PFSK-1 (cell line): ENCODE measurements around the gene MELK.

Experiments
- POLR2AphosphoS5 ChIP-seq: IDR thresholded peaks from 2 replicates; pipeline ENCODE4 v1.6.1; 2012; ENCODE audit warnings: low read depth, mild to moderate bottlenecking, control low read depth, low read length, moderate library complexity
- TAF1 ChIP-seq: IDR thresholded peaks from 2 replicates; pipeline ENCODE4 v1.6.1; 2012; ENCODE audit warnings: low read length, control low read depth, borderline replicate concordance; ENCODE audit not compliant: insufficient read depth

DNA sequence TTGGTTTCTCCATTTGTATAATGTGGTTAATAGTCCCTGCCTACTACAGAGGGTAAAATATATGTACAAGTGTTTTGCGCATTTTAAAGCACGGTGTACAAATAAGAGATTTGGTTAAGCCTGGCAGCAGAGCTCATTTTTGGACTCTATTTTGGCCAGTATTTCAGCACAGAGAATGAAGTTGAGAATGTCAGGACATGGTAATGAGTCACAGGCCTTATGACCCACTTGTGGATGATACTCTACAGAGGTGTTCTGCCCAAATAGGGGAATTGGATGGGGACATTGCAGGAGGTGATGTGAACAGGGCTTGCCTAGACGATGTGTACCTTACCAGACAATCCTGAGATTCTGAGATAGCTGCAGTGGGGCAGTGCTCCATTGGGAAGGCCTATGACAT, 50.6 kb downstream of the MELK start:
- TF ChIP-seq POLR2AphosphoS5, result no peak
- TF ChIP-seq TAF1, result no peak
